Endodermal cell (in vitro differentiated cells): ENCODE measurements around the gene NAA15. TPM values are rescaled to one million over a fixed set of nuclear protein-coding genes. Genes with fewer than 3 reads are reported as not detected.

ENCODE experiments used
- DNase-seq: peaks from one replicate; pipeline ENCODE4 v3.0.0-alpha.2; 2017
- H3K27ac ChIP-seq: 2 replicates; pipeline ENCODE4 v1.5.1; 2013; ENCODE audit warnings: mild to moderate bottlenecking, low read depth, low read length, moderate library complexity
- H3K27me3 ChIP-seq: 2 replicates; pipeline ENCODE4 v1.6.1; 2013; ENCODE audit warnings: mild to moderate bottlenecking, low read length, moderate library complexity; ENCODE audit not compliant: insufficient read depth, control insufficient read depth, poor library complexity, severe bottlenecking
- H3K36me3 ChIP-seq: 2 replicates; pipeline ENCODE4 v1.7.0; 2013; ENCODE audit warnings: mild to moderate bottlenecking, low read length, moderate library complexity; ENCODE audit not compliant: control insufficient read depth, insufficient read depth
- H3K4me1 ChIP-seq: one replicate; pipeline ENCODE4 v1.7.0; 2013; ENCODE audit warnings: low read length; ENCODE audit not compliant: control insufficient read depth, insufficient read depth
- H3K4me3 ChIP-seq: 2 replicates; pipeline ENCODE4 v1.5.1; 2013; ENCODE audit warnings: mild to moderate bottlenecking, low read length, moderate library complexity
- H3K9ac ChIP-seq: 2 replicates; pipeline ENCODE4 v1.6.1; 2013; ENCODE audit warnings: mild to moderate bottlenecking, low read length, moderate library complexity; ENCODE audit not compliant: poor library complexity, severe bottlenecking; ENCODE audit errors: extremely low read depth
- H3K9me3 ChIP-seq: 2 replicates; pipeline ENCODE4 v1.6.1; 2013; ENCODE audit warnings: mild to moderate bottlenecking, low read length, moderate library complexity; ENCODE audit not compliant: control insufficient read depth
- H3K27ac Mint-ChIP-seq: 2 replicates; pipeline ENCODE4 v1.8.0; 2020; ENCODE audit warnings: mixed read lengths
- H3K27me3 Mint-ChIP-seq: 2 replicates; pipeline ENCODE4 v1.8.0; 2021; ENCODE audit warnings: mild to moderate bottlenecking, mixed read lengths; ENCODE audit not compliant: insufficient read depth
- H3K36me3 Mint-ChIP-seq: 2 replicates; pipeline ENCODE4 v1.8.0; 2020; ENCODE audit warnings: low read depth, mixed read lengths
- H3K4me1 Mint-ChIP-seq: 2 replicates; pipeline ENCODE4 v1.8.0; 2020; ENCODE audit warnings: mixed read lengths
- H3K4me3 Mint-ChIP-seq: 2 replicates; pipeline ENCODE4 v1.8.0; 2020; ENCODE audit warnings: mild to moderate bottlenecking, moderate library complexity, mixed read lengths
- H3K9me3 Mint-ChIP-seq: 2 replicates; pipeline ENCODE4 v1.8.0; 2020; ENCODE audit warnings: mild to moderate bottlenecking, mixed read lengths
- WGBS, 2 experiments: methylation state at CpG; one replicate each; pipeline versions ENCODE4 v1.1.5 to v1.1.7; 2013; ENCODE audit warnings: missing lambda C conversion rate in 2 of 2, mixed read lengths in 1 of 2; ENCODE audit not compliant: insufficient coverage in 1 of 2, insufficient read length in 1 of 2; 5-methylcytosine and 5-hydroxymethylcytosine counted together
- total RNA-seq, 2 donors: library from RNA; stranded (reverse); fragmentation: NEBNext Ultra II Directional in 1 of 2; extraction: Animal tissue kit (Norgen Biotek cat#: 25700) in 1 of 2; gene quantifications; 2 replicates in 1 of 2; 3 replicates in 1 of 2; pipeline ENCODE4 v1.2.1, GENCODE V29; 2021
- TF ChIP-seq, protein P1 (sequence below): fragments of 200-600 bp; sonication (generic); conservative IDR thresholded peaks from 2 replicates; pipeline ENCODE4 v1.5.0; 2021; ENCODE audit warnings: antibody characterized with exemption, mild to moderate bottlenecking

The NAA15 gene
- total RNA-seq, 2 donors from 2014 or later, result 64.7 to 78.9 TPM

DNA sequence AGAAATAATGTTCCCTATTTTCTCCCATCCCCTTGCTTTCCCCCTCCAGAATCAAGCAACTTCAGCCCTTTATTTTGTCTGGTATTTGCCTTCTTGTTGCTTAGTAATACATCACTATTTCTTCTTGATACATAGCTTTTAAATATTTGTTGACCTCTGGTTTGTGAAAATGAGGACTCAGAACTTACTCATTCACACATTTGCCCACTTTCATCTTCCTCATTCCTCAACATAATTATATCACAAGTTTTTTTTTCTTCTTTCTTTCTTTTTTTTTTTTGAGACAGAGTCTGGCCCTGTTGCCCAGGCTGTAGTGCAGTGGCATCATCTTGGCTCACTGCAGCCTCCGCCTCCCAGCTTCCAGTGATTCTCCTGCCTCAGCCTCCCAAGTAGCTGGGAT is 29.9 kb downstream of the NAA15 start:
- Histone ChIP-seq H3K36me3 (peaks cover 40% of the 10 kb centered on the region), H3K9ac (no peak overlapping the region), H3K9me3 (peaks cover 3% of the 10 kb centered on the region), H3K4me3 (no peak overlapping the region), H3K27ac (no peak overlapping the region), H3K4me1 (no peaks in the 10 kb centered on the region), H3K27me3 (no peaks in the 10 kb centered on the region)
- H3K4me1 Mint-ChIP-seq, result peaks cover 7% of the 10 kb centered on the region
- H3K4me3 Mint-ChIP-seq, result no peak overlapping the region
- peaks cover 41% of the 10 kb centered on the region for H3K36me3 Mint-ChIP-seq
- H3K27me3 Mint-ChIP-seq, result no peaks in the 10 kb centered on the region
- TF ChIP-seq, protein P1, sequence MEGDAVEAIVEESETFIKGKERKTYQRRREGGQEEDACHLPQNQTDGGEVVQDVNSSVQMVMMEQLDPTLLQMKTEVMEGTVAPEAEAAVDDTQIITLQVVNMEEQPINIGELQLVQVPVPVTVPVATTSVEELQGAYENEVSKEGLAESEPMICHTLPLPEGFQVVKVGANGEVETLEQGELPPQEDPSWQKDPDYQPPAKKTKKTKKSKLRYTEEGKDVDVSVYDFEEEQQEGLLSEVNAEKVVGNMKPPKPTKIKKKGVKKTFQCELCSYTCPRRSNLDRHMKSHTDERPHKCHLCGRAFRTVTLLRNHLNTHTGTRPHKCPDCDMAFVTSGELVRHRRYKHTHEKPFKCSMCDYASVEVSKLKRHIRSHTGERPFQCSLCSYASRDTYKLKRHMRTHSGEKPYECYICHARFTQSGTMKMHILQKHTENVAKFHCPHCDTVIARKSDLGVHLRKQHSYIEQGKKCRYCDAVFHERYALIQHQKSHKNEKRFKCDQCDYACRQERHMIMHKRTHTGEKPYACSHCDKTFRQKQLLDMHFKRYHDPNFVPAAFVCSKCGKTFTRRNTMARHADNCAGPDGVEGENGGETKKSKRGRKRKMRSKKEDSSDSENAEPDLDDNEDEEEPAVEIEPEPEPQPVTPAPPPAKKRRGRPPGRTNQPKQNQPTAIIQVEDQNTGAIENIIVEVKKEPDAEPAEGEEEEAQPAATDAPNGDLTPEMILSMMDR, result no peak
- no peak overlapping the region for H3K27ac Mint-ChIP-seq
- 88% methylated on average over 1 of the region's 1 CpG; no CpG with 5 or more reads in 1 of the 2 experiments for WGBS, 2 experiments
- peaks cover 7% of the 10 kb centered on the region for H3K9me3 Mint-ChIP-seq
- DNase-seq, result no peak

DNA sequence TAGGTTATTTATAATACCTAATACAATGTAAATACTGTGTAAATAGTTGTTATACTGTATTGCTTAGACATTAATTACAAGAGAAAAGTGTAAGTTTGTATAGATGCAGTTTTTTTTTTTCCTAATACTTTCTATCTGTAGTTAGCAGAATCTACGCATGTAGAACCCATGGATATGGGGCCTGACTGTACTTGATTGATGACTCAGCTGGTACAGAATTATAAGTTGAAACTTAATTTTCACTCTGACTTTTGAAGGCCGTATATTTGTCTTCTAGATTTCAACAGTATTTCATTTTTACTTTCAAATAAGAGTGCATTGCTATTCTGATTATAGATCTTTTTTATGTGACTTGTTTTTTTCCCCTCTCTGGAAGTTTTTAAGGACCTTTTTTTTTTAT is 31.7 kb downstream of the NAA15 start:
- WGBS, 2 experiments, result 93% methylated on average over 1 of the region's 2 CpGs; no CpG with 5 or more reads in 1 of the 2 experiments
- H3K4me1 ChIP-seq, result no peaks in the 10 kb centered on the region

GRCh38 chr4:139337612-139338011 is 36.3 kb downstream of the NAA15 start:
- Histone ChIP-seq H3K4me3 (no peak overlapping the region), H3K27ac (no peak overlapping the region), H3K9ac (no peak overlapping the region), H3K36me3 (peaks cover 67% of the 10 kb centered on the region), H3K9me3 (no peaks in the 10 kb centered on the region), H3K4me1 (no peaks in the 10 kb centered on the region), H3K27me3 (no peaks in the 10 kb centered on the region)
- H3K27ac Mint-ChIP-seq, result no peak overlapping the region
- H3K9me3 Mint-ChIP-seq, result no peaks in the 10 kb centered on the region
- H3K4me1 Mint-ChIP-seq, result peaks cover 2% of the 10 kb centered on the region
- no peak for DNase-seq
- no peak overlapping the region for H3K4me3 Mint-ChIP-seq
- H3K27me3 Mint-ChIP-seq, result no peaks in the 10 kb centered on the region
- peaks cover 47% of the 10 kb centered on the region for H3K36me3 Mint-ChIP-seq
- TF ChIP-seq, protein P1, result no peak

More for the DNA sequence above, 31.7 kb downstream of the NAA15 start:
- H3K4me3 Mint-ChIP-seq, result no peak overlapping the region
- peaks cover 54% of the 10 kb centered on the region for H3K36me3 ChIP-seq
- no peak overlapping the region for H3K27ac ChIP-seq
- H3K27me3 Mint-ChIP-seq, result no peaks in the 10 kb centered on the region
- H3K9me3 ChIP-seq, result no peaks in the 10 kb centered on the region
- H3K4me3 ChIP-seq, result no peak overlapping the region
- H3K27ac Mint-ChIP-seq, result no peak overlapping the region
- DNase-seq, result no peak
- peaks cover 36% of the 10 kb centered on the region for H3K36me3 Mint-ChIP-seq
- TF ChIP-seq, protein P1, result no peak
- peaks cover 9% of the 10 kb centered on the region for H3K4me1 Mint-ChIP-seq
- no peaks in the 10 kb centered on the region for H3K27me3 ChIP-seq
- no peaks in the 10 kb centered on the region for H3K9me3 Mint-ChIP-seq
- no peak overlapping the region for H3K9ac ChIP-seq
